Activated naive CD4-positive, alpha-beta T cell treated with anti-CD3 and anti-CD28 coated beads, Interleukin-2, amount 10 ng/mL, durations not matched to agents 7 days and 5 days (primary cell): ENCODE results near the gene PPDPF.
A peak's percentile ranks its signal among the peaks of the same experiment; 100 is the strongest.

Source experiments
- CTCF ChIA-PET: fragments of 350-600 bp; sonication (Branson Sonifier 250); formaldehyde crosslinking; loops from one replicate; lab custom pipeline; 2021; ENCODE audit warnings: antibody characterized with exemption; lab: Charles Lee
- DNase-seq: peaks from one replicate; pipeline ENCODE4 v3.0.0-alpha.2; 2020
- H3K27ac Mint-ChIP-seq: one replicate; pipeline ENCODE4 v1.8.0; 2021; ENCODE audit warnings: mild to moderate bottlenecking, moderate library complexity, mixed read lengths
- H3K27me3 Mint-ChIP-seq: one replicate; pipeline ENCODE4 v1.8.0; 2021; ENCODE audit warnings: mild to moderate bottlenecking, mixed read lengths
- H3K36me3 Mint-ChIP-seq: one replicate; pipeline ENCODE4 v1.8.0; 2021; ENCODE audit warnings: mixed read lengths
- H3K4me1 Mint-ChIP-seq: one replicate; pipeline ENCODE4 v1.8.0; 2021; ENCODE audit warnings: mixed read lengths
- H3K4me3 Mint-ChIP-seq: one replicate; pipeline ENCODE4 v1.8.0; 2021; ENCODE audit warnings: mild to moderate bottlenecking, moderate library complexity, mixed read lengths
- H3K9me3 Mint-ChIP-seq: one replicate; pipeline ENCODE4 v1.8.0; 2021; ENCODE audit warnings: mixed read lengths

Gene PPDPF

GRCh38 chr20:63545814-63546213, 25.2 kb downstream of the PPDPF start:
- DNase-seq = no peak

GRCh38 chr20:63546256-63546955, 25.8 kb downstream of the PPDPF start:
- no peak overlapping the region for H3K27ac Mint-ChIP-seq
- H3K27me3 Mint-ChIP-seq = peaks cover 70% of the 10 kb centered on the region
- no peaks in the 10 kb centered on the region for H3K9me3 Mint-ChIP-seq
- no peak for DNase-seq
- H3K36me3 Mint-ChIP-seq = no peaks in the 10 kb centered on the region
- H3K4me1 Mint-ChIP-seq = peaks cover 3% of the 10 kb centered on the region
- H3K4me3 Mint-ChIP-seq = no peak overlapping the region
- CTCF ChIA-PET = interaction anchor here (0.9 kb wide), 1 partner anchor 8 kb away, joined by 5 read pairs; no protein-coding TSS in a partner anchor

More at GRCh38 chr20:63545814-63546213, 25.2 kb downstream of the PPDPF start:
- H3K27ac Mint-ChIP-seq = no peak overlapping the region
- H3K9me3 Mint-ChIP-seq = no peaks in the 10 kb centered on the region
- H3K4me3 Mint-ChIP-seq = no peak overlapping the region
- CTCF ChIA-PET = no interaction called here
- no peaks in the 10 kb centered on the region for H3K36me3 Mint-ChIP-seq
- H3K4me1 Mint-ChIP-seq = no peaks in the 10 kb centered on the region
- peaks cover 68% of the 10 kb centered on the region for H3K27me3 Mint-ChIP-seq

DNA sequence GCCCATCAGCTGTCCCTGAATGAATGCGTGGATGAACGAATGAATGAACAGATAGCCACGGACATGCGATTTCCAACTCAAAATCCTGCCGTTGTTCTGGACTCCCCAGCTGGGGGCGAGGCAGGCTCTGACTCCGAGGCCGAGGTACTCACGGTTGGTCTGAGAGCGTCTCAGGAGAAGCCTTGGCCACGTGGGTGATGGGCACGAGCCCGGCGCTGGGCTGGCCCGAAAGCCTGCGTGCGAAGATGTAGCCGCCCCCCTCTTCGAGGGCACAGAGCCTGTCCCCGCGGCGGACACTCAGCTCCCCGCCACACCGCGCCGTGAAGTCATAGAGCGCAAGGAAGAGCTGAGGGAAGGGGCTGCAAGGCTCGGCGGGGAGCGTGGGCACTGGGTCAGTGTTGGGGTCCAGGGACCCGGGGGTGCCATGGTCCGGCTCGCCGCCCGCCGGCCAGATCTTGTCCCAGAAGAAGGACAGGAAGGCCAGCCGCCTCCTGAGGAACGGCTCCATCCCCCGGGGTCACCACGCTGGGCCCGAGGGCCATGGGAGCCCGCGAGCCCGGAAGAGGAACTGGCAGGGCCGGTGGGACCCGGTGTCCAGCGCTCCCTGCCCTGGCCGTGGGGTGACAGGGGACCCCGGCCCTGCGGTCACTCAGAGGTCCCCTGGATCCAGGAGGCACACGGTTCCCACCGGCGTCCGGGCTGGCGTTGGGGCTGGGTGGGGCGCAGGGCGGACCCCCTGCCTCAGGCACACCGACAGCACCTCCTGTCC, 26.6 kb downstream of the PPDPF start:
- no peaks in the 10 kb centered on the region for H3K36me3 Mint-ChIP-seq
- H3K27me3 Mint-ChIP-seq = peaks cover 76% of the 10 kb centered on the region
- no peak overlapping the region for H3K4me3 Mint-ChIP-seq
- DNase-seq = no peak
- CTCF ChIA-PET = interaction anchor here (0.9 kb wide), 1 partner anchor 9 kb away, joined by 5 read pairs; no protein-coding TSS in a partner anchor
- no peak overlapping the region for H3K27ac Mint-ChIP-seq
- no peaks in the 10 kb centered on the region for H3K9me3 Mint-ChIP-seq
- H3K4me1 Mint-ChIP-seq = peaks cover 5% of the 10 kb centered on the region

DNA sequence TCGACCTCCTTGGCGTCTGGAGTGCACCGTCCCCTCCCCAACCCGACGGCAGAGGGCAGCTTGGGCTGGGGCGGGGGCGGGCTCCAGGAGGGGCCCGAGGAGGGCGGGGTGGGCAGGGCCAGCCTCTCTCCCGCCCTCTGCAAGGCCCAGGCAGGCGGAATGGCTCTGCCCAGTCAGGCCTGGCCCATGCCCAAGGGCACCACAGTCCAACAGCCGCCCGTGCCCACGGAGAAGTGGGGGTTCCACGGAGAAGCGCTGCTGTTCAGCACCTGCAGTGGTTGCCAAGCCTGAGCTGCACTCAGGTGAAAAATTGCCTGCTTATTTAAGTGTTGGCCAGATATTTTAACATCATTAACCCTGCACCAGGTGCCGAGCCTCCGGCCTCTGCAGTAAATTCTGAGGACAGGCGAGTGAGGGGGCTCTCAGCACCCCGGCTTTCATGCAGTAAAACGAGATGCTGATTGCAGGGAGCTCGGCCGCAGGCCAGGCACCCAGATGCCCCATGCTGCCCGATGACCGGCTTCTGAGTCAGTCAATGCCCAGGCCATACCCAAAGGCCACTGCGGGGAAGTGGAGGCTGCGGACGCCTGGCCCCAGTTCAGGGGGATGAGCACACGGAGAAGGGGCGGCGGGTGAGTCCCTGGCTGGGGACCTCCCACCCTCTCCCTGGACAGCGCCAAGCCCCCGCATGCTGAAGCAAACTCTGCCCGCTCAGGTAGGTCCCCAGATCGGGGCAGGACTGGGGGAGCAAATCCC, 27.3 kb downstream of the PPDPF start, which contains the start of gene SRMS:
Gene SRMS (minus strand): TSS at position 25 of the 756 bp plus-strand sequence. CDS start 286 bp downstream, outside the sequence.
- H3K27me3 Mint-ChIP-seq = peaks cover 79% of the 10 kb centered on the region
- H3K9me3 Mint-ChIP-seq = no peaks in the 10 kb centered on the region
- no peaks in the 10 kb centered on the region for H3K36me3 Mint-ChIP-seq
- H3K4me1 Mint-ChIP-seq = peaks cover 13% of the 10 kb centered on the region
- DNase-seq = no peak
- no peak within 1 kb of the TSS for H3K4me3 Mint-ChIP-seq
- no peak within 1 kb of the TSS for H3K27ac Mint-ChIP-seq
- CTCF ChIA-PET = no interaction called here

DNA sequence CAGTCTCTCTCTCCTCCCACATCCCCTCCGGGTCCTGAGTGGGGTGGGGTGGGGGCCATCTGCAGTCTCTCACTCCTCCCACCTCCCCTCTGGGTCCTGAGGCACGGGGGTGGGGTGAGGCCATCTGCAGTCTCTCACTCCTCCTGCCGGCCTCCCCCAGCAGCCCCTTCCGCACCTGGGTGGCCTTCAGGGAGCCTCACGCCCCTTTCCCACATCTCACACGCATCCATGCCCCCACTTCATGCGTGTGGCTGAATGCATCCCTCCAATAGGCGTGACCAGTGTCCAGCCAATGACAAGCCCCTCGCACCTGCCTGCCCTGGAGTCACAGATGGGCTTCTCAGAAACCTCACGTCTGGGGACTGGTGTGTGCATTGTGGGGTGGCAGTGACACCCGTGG, 28.0 kb downstream of the PPDPF start:
- H3K4me1 Mint-ChIP-seq = peaks cover 16% of the 10 kb centered on the region
- no peaks in the 10 kb centered on the region for H3K36me3 Mint-ChIP-seq

GRCh38 chr20:63549019-63549418, 28.5 kb downstream of the PPDPF start:
- H3K9me3 Mint-ChIP-seq = no peaks in the 10 kb centered on the region
- H3K4me3 Mint-ChIP-seq = no peak overlapping the region
- H3K27ac Mint-ChIP-seq = no peak overlapping the region
- DNase-seq = no peak
- peaks cover 90% of the 10 kb centered on the region for H3K27me3 Mint-ChIP-seq
- H3K4me1 Mint-ChIP-seq = peaks cover 16% of the 10 kb centered on the region
- CTCF ChIA-PET = no interaction called here
- H3K36me3 Mint-ChIP-seq = no peaks in the 10 kb centered on the region

More for the DNA sequence above, 28.0 kb downstream of the PPDPF start:
- CTCF ChIA-PET = no interaction called here
- Mint-ChIP-seq H3K4me3 (no peak overlapping the region), H3K9me3 (no peaks in the 10 kb centered on the region), H3K27ac (no peak overlapping the region), H3K27me3 (peaks cover 85% of the 10 kb centered on the region)
- no peak for DNase-seq

- no peak overlapping the region for H3K27ac Mint-ChIP-seq
- CTCF ChIA-PET = interaction anchor here (1.0 kb wide), 1 partner anchor 24 kb away, joined by 3 read pairs; the partner anchor contains the start of gene HELZ2
- peaks cover 92% of the 10 kb centered on the region for H3K27me3 Mint-ChIP-seq
- no peak for DNase-seq
- H3K9me3 Mint-ChIP-seq = no peaks in the 10 kb centered on the region
- no peak overlapping the region for H3K4me3 Mint-ChIP-seq
- peaks cover 21% of the 10 kb centered on the region for H3K4me1 Mint-ChIP-seq
- no peaks in the 10 kb centered on the region for H3K36me3 Mint-ChIP-seq
Measured at GRCh38 chr20:63549679-63550282, 29.2 kb downstream of the PPDPF start.

- Mint-ChIP-seq H3K27ac (no peak overlapping the region), H3K4me3 (no peak overlapping the region), H3K27me3 (peaks cover 94% of the 10 kb centered on the region), H3K4me1 (peaks cover 21% of the 10 kb centered on the region), H3K9me3 (no peaks in the 10 kb centered on the region), H3K36me3 (no peaks in the 10 kb centered on the region)
- no peak for DNase-seq
- CTCF ChIA-PET = interaction anchor here (1.0 kb wide), 1 partner anchor 22 kb away, joined by 3 read pairs; the partner anchor contains the start of gene HELZ2
Measured at GRCh38 chr20:63551068-63551467, 30.5 kb downstream of the PPDPF start.

- Mint-ChIP-seq H3K27me3 (peaks cover 92% of the 10 kb centered on the region), H3K36me3 (no peaks in the 10 kb centered on the region), H3K4me3 (peak overlapping the region; percentile 59), H3K27ac (peak overlapping the region; percentile 86), H3K9me3 (no peaks in the 10 kb centered on the region), H3K4me1 (peaks cover 21% of the 10 kb centered on the region)
- DNase-seq = peak; percentile 75
- CTCF ChIA-PET = no interaction called here
Measured at GRCh38 chr20:63552481-63553249, 32.1 kb downstream of the PPDPF start.

GRCh38 chr20:63553251-63553932, 32.8 kb downstream of the PPDPF start:
- CTCF ChIA-PET = no interaction called here
- H3K27me3 Mint-ChIP-seq = peaks cover 86% of the 10 kb centered on the region
- DNase-seq = peak; percentile 88
- peak overlapping the region; percentile 86 for H3K27ac Mint-ChIP-seq
- H3K4me1 Mint-ChIP-seq = peaks cover 21% of the 10 kb centered on the region
- H3K4me3 Mint-ChIP-seq = peak overlapping the region; percentile 59
- H3K36me3 Mint-ChIP-seq = no peaks in the 10 kb centered on the region
- no peaks in the 10 kb centered on the region for H3K9me3 Mint-ChIP-seq

GRCh38 chr20:63553933-63554290, 33.3 kb downstream of the PPDPF start, which contains the start of gene FNDC11:
Gene FNDC11 (plus strand): TSS chr20:63554159. CDS start chr20:63555664, 1,505 bp downstream.
- Mint-ChIP-seq H3K4me3 (peak within 1 kb of the TSS; percentile 59), H3K27me3 (peaks cover 80% of the 10 kb centered on the region), H3K36me3 (no peaks in the 10 kb centered on the region), H3K27ac (peak within 1 kb of the TSS; percentile 86), H3K4me1 (peaks cover 21% of the 10 kb centered on the region), H3K9me3 (no peaks in the 10 kb centered on the region)
- CTCF ChIA-PET = no interaction called here
- peak; percentile 63 for DNase-seq

DNA sequence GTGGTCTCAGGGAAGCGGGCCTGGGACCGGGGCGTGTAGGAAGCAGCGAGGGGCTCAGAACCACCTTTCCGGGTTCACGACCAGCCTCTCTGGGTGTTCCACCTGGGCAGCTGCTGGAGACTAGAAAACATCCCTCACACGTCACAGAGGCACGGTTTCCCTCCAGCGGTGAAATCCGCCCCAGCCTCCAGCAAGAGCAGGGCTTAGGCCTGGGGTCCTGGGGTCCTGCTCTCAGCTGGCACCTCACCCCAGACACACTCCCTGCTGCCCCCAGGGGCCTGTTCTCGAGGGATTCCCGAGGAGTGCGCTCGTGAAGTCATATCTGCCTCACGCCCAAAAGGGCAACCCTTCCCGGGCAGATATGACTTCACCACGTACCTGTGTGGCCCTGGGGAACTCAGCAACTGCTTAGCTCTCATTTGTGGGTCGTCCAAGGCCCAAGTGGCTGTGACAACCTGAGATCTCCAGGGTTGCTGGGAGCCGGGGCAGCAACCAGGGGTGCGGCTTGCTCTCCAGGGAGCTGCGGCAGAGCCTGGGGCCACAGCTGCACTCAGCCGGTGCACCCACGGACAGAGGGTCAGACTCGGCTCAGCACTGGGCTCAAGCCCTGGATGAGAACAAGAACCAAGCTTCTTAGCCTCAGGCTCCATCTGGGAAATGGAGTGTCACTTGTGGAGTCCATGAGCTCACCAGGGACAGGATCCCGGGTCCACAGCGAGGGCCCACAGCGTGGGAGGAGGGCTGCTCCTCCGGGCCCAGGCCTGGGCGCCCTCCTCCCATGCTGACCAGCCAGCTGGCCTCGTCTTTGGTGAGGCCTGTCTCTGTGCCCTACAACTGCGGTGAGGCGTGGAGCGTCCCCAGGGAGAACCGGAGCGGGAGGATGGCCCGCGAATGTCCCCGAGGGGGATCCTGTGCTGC, 34.1 kb downstream of the PPDPF start:
- peaks cover 73% of the 10 kb centered on the region for H3K27me3 Mint-ChIP-seq
- DNase-seq = no peak
- no peak overlapping the region for H3K27ac Mint-ChIP-seq
- H3K9me3 Mint-ChIP-seq = no peaks in the 10 kb centered on the region
- H3K36me3 Mint-ChIP-seq = peaks cover 2% of the 10 kb centered on the region
- H3K4me3 Mint-ChIP-seq = peak overlapping the region; percentile 35
- CTCF ChIA-PET = no interaction called here
- peaks cover 22% of the 10 kb centered on the region for H3K4me1 Mint-ChIP-seq
